WTC11 (cell line): ENCODE data around the gene LMCD1. TPM values are rescaled to one million over a fixed set of nuclear protein-coding genes. Genes with fewer than 3 reads are reported as not detected.

ENCODE experiments used
- ATAC-seq: fragments of 200-7000 bp; cut with Tn5 transposase; 2 replicates; pipeline ENCODE4 v1.10.0; 2021; ENCODE audit warnings: mild to moderate bottlenecking, moderate library complexity
- CTCF ChIA-PET: fragments of 300-600 bp; sonication (Branson Sonifier 250); formaldehyde crosslinking; loops from one replicate; lab custom pipeline; 2021; ENCODE audit warnings: antibody characterized with exemption; lab: Charles Lee
- POLR2A ChIA-PET: fragments of 350-600 bp; sonication (Branson Sonifier 250); formaldehyde crosslinking; loops from one replicate; lab custom pipeline; 2021; ENCODE audit warnings: antibody characterized with exemption; lab: Charles Lee
- DNase-seq: peaks from one replicate; pipeline ENCODE4 v3.0.0; 2021; ENCODE audit warnings: low spot score
- H3K27ac Mint-ChIP-seq: 2 replicates; pipeline ENCODE4 v1.8.0; 2021; ENCODE audit warnings: mixed read lengths
- H3K27me3 Mint-ChIP-seq: 2 replicates; pipeline ENCODE4 v1.8.0; 2021; ENCODE audit warnings: low read depth, mild to moderate bottlenecking, moderate library complexity, mixed read lengths
- H3K36me3 Mint-ChIP-seq: 2 replicates; pipeline ENCODE4 v1.8.0; 2021; ENCODE audit warnings: mixed read lengths
- H3K4me1 Mint-ChIP-seq: 2 replicates; pipeline ENCODE4 v1.8.0; 2022; ENCODE audit warnings: mixed read lengths
- H3K4me3 Mint-ChIP-seq: 2 replicates; pipeline ENCODE4 v1.8.0; 2021; ENCODE audit warnings: mild to moderate bottlenecking, moderate library complexity, mixed read lengths
- H3K9me3 Mint-ChIP-seq: 2 replicates; pipeline ENCODE4 v1.8.0; 2021; ENCODE audit warnings: mixed read lengths
- GABPB1 ChIP-seq: sonication (generic); formaldehyde crosslinking; IDR thresholded peaks from 2 replicates; pipeline ENCODE4 v1.8.1; 2023; ENCODE audit warnings: mild to moderate bottlenecking, missing genetic modification reagents
- GRHL2 ChIP-seq: fragments of 250-450 bp; sonication (Bioruptor Pico); IDR thresholded peaks from 2 replicates; pipeline ENCODE4 v1.8.0; 2022; ENCODE audit warnings: mild to moderate bottlenecking, moderate library complexity; ENCODE audit not compliant: insufficient replicate concordance, severe bottlenecking
- MXD4 ChIP-seq: fragments of 250-450 bp; sonication (Bioruptor Pico); IDR thresholded peaks from 2 replicates; pipeline ENCODE4 v1.8.0; 2021; ENCODE audit warnings: mild to moderate bottlenecking, moderate library complexity, borderline replicate concordance
- NFE2L1 ChIP-seq: sonication (generic); formaldehyde crosslinking; IDR thresholded peaks from 2 replicates; pipeline ENCODE4 v1.8.1; 2023; ENCODE audit warnings: missing genetic modification reagents
- NR3C1 ChIP-seq: sonication (generic); formaldehyde crosslinking; conservative IDR thresholded peaks from 2 replicates; pipeline ENCODE4 v1.8.1; 2023; ENCODE audit warnings: low read depth, mild to moderate bottlenecking, missing genetic modification reagents
- SMAD3 ChIP-seq: sonication (generic); formaldehyde crosslinking; IDR thresholded peaks from 2 replicates; pipeline ENCODE4 v1.8.0; 2022; ENCODE audit warnings: missing genetic modification reagents, mild to moderate bottlenecking, borderline replicate concordance
- TEAD4 ChIP-seq: sonication (generic); formaldehyde crosslinking; IDR thresholded peaks from 2 replicates; pipeline ENCODE4 v1.8.0; 2022; ENCODE audit warnings: mild to moderate bottlenecking, missing genetic modification reagents
- ZNF232 ChIP-seq: sonication (generic); formaldehyde crosslinking; IDR thresholded peaks from 2 replicates; pipeline ENCODE4 v1.8.0; 2022; ENCODE audit warnings: mild to moderate bottlenecking, missing genetic modification reagents
- ZNF423 ChIP-seq: fragments of 250-450 bp; sonication (Bioruptor Pico); IDR thresholded peaks from 2 replicates; pipeline ENCODE4 v2.1.2; 2022; ENCODE audit warnings: mild to moderate bottlenecking, moderate library complexity
- total RNA-seq: library from RNA; stranded (reverse); gene quantifications from 3 replicates; pipeline ENCODE4 v1.2.3, GENCODE V29; 2021
- TF ChIP-seq, protein P1 (sequence below): fragments of 250-450 bp; sonication (Bioruptor Pico); IDR thresholded peaks from 2 replicates; pipeline ENCODE4 v1.9.0; 2021; ENCODE audit warnings: mild to moderate bottlenecking, borderline replicate concordance
- TF ChIP-seq, protein P2 (sequence below): sonication (generic); formaldehyde crosslinking; IDR thresholded peaks from 2 replicates; pipeline ENCODE4 v1.8.0; 2022; ENCODE audit warnings: mild to moderate bottlenecking, missing genetic modification reagents
- TF ChIP-seq, protein P3 (sequence below): sonication (generic); formaldehyde crosslinking; IDR thresholded peaks from 2 replicates; pipeline ENCODE4 v1.8.1; 2023; ENCODE audit warnings: mild to moderate bottlenecking, missing genetic modification reagents
- TF ChIP-seq, protein P4 (sequence below): sonication (generic); formaldehyde crosslinking; IDR thresholded peaks from 2 replicates; pipeline ENCODE4 v1.8.1; 2023; ENCODE audit warnings: mild to moderate bottlenecking, missing genetic modification reagents, moderate library complexity
- TF ChIP-seq, protein P5 (sequence below): sonication (generic); formaldehyde crosslinking; IDR thresholded peaks from 2 replicates; pipeline ENCODE4 v1.8.1; 2022; ENCODE audit warnings: low read depth, missing genetic modification reagents, borderline replicate concordance
- TF ChIP-seq, protein P6 (sequence below): sonication (generic); formaldehyde crosslinking; IDR thresholded peaks from 2 replicates; pipeline ENCODE4 v1.8.1; 2023; ENCODE audit warnings: mild to moderate bottlenecking, missing genetic modification reagents, moderate library complexity

The LMCD1 gene
- total RNA-seq, 1 experiment from 2014 or later = 12.5 TPM

DNA sequence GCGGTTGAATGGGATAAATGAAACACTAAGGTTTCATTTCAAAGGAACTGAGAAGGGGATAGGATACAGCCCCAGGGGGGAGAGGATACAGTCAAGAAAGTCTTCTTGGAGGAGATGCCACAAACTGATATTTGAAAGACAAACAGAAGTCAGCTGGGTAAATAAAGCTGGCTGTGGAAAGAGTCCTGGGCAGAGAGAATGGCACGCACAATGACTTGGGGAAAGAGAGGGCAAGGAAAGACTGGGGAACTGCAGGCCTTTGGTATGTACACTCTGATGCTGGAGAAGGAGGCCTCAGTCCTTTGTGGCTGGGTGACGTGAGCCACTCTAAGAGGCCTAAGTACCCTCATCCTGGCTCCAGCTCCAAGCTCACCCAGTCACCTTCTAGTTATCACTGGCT, 45.2 kb upstream of the LMCD1 start (continued):
- TF ChIP-seq, protein P1, sequence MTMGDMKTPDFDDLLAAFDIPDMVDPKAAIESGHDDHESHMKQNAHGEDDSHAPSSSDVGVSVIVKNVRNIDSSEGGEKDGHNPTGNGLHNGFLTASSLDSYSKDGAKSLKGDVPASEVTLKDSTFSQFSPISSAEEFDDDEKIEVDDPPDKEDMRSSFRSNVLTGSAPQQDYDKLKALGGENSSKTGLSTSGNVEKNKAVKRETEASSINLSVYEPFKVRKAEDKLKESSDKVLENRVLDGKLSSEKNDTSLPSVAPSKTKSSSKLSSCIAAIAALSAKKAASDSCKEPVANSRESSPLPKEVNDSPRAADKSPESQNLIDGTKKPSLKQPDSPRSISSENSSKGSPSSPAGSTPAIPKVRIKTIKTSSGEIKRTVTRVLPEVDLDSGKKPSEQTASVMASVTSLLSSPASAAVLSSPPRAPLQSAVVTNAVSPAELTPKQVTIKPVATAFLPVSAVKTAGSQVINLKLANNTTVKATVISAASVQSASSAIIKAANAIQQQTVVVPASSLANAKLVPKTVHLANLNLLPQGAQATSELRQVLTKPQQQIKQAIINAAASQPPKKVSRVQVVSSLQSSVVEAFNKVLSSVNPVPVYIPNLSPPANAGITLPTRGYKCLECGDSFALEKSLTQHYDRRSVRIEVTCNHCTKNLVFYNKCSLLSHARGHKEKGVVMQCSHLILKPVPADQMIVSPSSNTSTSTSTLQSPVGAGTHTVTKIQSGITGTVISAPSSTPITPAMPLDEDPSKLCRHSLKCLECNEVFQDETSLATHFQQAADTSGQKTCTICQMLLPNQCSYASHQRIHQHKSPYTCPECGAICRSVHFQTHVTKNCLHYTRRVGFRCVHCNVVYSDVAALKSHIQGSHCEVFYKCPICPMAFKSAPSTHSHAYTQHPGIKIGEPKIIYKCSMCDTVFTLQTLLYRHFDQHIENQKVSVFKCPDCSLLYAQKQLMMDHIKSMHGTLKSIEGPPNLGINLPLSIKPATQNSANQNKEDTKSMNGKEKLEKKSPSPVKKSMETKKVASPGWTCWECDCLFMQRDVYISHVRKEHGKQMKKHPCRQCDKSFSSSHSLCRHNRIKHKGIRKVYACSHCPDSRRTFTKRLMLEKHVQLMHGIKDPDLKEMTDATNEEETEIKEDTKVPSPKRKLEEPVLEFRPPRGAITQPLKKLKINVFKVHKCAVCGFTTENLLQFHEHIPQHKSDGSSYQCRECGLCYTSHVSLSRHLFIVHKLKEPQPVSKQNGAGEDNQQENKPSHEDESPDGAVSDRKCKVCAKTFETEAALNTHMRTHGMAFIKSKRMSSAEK (CRISPR knock-in tag) = no peak
- TF ChIP-seq GRHL2 (CRISPR knock-in tag) (no peak), GABPB1 (CRISPR knock-in tag) (no peak)

DNA sequence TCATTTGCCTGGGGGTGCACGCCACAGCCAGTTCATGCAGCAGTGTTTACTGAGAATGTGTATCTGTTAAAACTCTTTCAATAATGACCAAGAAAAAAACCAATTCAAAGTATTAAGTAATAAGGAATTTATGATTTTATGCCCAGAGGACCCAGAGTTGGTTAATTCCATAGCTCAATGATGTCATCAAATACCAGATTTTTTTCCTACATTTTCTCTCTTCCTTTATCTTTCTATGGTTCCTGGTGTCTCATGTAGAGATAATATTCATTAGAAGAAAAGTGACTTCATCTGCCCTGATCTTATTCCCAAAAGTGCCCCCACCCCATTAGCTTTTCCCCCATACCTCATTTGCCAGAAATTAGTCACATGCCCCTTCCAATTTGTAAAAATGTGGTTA, 44.6 kb upstream of the LMCD1 start:
- H3K4me1 Mint-ChIP-seq = peaks cover 10% of the 10 kb centered on the region
- H3K9me3 Mint-ChIP-seq = no peaks in the 10 kb centered on the region
- no peak for DNase-seq
- H3K4me3 Mint-ChIP-seq = no peak overlapping the region
- H3K27ac Mint-ChIP-seq = no peak overlapping the region
- ChIA-PET CTCF (interaction anchor here (0.7 to 1.8 kb wide), 3 partner anchors 15 to 151 kb away, joined by 3 to 6 read pairs (median 5); no protein-coding TSS in a partner anchor), POLR2A (no interaction called here)
- TF ChIP-seq TEAD4 (CRISPR knock-in tag) (no peak), ZNF423 (CRISPR knock-in tag) (no peak), SMAD3 (CRISPR knock-in tag) (no peak), ZNF232 (CRISPR knock-in tag) (no peak), MXD4 (CRISPR knock-in tag) (no peak)
- TF ChIP-seq, protein P2, sequence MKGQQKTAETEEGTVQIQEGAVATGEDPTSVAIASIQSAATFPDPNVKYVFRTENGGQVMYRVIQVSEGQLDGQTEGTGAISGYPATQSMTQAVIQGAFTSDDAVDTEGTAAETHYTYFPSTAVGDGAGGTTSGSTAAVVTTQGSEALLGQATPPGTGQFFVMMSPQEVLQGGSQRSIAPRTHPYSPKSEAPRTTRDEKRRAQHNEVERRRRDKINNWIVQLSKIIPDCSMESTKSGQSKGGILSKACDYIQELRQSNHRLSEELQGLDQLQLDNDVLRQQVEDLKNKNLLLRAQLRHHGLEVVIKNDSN (CRISPR knock-in tag) = no peak
- no peaks in the 10 kb centered on the region; the same call in 1 of the 2 replicates for H3K27me3 Mint-ChIP-seq
- ATAC-seq = no peak
- H3K36me3 Mint-ChIP-seq = no peaks in the 10 kb centered on the region

DNA sequence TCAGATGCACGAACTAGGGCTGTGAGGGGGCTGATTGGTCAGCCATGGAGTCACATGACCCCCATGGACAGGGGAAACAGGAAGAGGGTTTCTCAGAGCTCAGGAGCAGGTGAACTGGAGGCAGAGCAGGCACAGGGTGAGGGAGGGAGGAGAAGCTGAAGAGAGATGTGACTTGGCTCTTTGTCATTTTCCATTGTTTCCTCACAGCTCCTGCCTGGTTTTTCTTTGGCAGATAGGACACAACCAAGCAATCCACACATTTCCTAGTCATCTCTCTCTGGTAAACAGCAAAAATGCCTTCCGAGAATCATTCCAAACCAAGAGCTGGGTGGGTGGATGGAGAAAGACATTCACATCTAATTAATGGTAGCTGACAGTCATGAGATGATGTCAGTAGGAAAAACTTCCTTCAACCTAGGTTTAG, 43.4 kb upstream of the LMCD1 start:
- Mint-ChIP-seq H3K36me3 (no peaks in the 10 kb centered on the region), H3K9me3 (no peaks in the 10 kb centered on the region), H3K4me1 (peaks cover 10% of the 10 kb centered on the region), H3K27me3 (no peaks in the 10 kb centered on the region; the same call in 1 of the 2 replicates), H3K27ac (no peak overlapping the region), H3K4me3 (no peak overlapping the region)
- TF ChIP-seq, protein P3, sequence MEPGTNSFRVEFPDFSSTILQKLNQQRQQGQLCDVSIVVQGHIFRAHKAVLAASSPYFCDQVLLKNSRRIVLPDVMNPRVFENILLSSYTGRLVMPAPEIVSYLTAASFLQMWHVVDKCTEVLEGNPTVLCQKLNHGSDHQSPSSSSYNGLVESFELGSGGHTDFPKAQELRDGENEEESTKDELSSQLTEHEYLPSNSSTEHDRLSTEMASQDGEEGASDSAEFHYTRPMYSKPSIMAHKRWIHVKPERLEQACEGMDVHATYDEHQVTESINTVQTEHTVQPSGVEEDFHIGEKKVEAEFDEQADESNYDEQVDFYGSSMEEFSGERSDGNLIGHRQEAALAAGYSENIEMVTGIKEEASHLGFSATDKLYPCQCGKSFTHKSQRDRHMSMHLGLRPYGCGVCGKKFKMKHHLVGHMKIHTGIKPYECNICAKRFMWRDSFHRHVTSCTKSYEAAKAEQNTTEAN (CRISPR knock-in tag) = no peak
- TF ChIP-seq NFE2L1 (CRISPR knock-in tag) (no peak), NR3C1 (no peak)
- TF ChIP-seq, protein P2 (CRISPR knock-in tag) = peak; percentile 32; the same call in 1 of the 2 replicates
- TF ChIP-seq, protein P4, sequence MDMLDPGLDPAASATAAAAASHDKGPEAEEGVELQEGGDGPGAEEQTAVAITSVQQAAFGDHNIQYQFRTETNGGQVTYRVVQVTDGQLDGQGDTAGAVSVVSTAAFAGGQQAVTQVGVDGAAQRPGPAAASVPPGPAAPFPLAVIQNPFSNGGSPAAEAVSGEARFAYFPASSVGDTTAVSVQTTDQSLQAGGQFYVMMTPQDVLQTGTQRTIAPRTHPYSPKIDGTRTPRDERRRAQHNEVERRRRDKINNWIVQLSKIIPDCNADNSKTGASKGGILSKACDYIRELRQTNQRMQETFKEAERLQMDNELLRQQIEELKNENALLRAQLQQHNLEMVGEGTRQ (CRISPR knock-in tag) = peak; percentile 68
- TF ChIP-seq, protein P5, sequence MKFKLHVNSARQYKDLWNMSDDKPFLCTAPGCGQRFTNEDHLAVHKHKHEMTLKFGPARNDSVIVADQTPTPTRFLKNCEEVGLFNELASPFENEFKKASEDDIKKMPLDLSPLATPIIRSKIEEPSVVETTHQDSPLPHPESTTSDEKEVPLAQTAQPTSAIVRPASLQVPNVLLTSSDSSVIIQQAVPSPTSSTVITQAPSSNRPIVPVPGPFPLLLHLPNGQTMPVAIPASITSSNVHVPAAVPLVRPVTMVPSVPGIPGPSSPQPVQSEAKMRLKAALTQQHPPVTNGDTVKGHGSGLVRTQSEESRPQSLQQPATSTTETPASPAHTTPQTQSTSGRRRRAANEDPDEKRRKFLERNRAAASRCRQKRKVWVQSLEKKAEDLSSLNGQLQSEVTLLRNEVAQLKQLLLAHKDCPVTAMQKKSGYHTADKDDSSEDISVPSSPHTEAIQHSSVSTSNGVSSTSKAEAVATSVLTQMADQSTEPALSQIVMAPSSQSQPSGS = no peak
- TF ChIP-seq, protein P1 (CRISPR knock-in tag) = no peak
- TF ChIP-seq, protein P6, sequence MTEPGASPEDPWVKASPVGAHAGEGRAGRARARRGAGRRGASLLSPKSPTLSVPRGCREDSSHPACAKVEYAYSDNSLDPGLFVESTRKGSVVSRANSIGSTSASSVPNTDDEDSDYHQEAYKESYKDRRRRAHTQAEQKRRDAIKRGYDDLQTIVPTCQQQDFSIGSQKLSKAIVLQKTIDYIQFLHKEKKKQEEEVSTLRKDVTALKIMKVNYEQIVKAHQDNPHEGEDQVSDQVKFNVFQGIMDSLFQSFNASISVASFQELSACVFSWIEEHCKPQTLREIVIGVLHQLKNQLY (CRISPR knock-in tag) = no peak
- ATAC-seq (0 out of 2 replicates have a peak, but pooled peaks have one; percentile 20), DNase-seq (no peak)
- ChIA-PET POLR2A (no interaction called here), CTCF (interaction anchor here (0.6 to 1.8 kb wide), 3 partner anchors 43 to 347 kb away, joined by 3 to 6 read pairs (median 3); no protein-coding TSS in a partner anchor)
